Astrocyte (in vitro differentiated cells and primary cell): Measurements from ENCODE around the gene LTB. TPM values are rescaled to one million over a fixed set of nuclear protein-coding genes. Genes with fewer than 3 reads are reported as not detected.

Source experiments
- DNase-seq: peaks from one replicate; pipeline ENCODE4 v3.0.0-alpha.2; 2010; ENCODE audit warnings: low read depth
- FAIRE-seq: peaks from 2 replicates; lab custom pipeline; 2011; peaks lifted over from hg19 to GRCh38; lab: Jason Lieb, UNC
- H2AFZ ChIP-seq: 2 replicates; pipeline ENCODE4 v1.6.0; 2012; ENCODE audit warnings: low read depth, low read length, inconsistent platforms
- H3K27ac ChIP-seq: 2 replicates; pipeline ENCODE4 v1.5.1; 2011; ENCODE audit warnings: low read depth, low read length, inconsistent platforms
- H3K27me3 ChIP-seq: 2 replicates; pipeline ENCODE4 v1.6.0; 2011; ENCODE audit warnings: low read length, inconsistent platforms; ENCODE audit not compliant: insufficient read depth
- H3K36me3 ChIP-seq: 2 replicates; pipeline ENCODE4 v1.5.1; 2011; ENCODE audit warnings: low read length, inconsistent platforms; ENCODE audit not compliant: insufficient read depth
- H3K4me1 ChIP-seq: 2 replicates; pipeline ENCODE4 v1.5.1; 2011; ENCODE audit warnings: low read length, inconsistent platforms; ENCODE audit not compliant: insufficient read depth
- H3K4me2 ChIP-seq: 2 replicates; pipeline ENCODE4 v1.6.0; 2012; ENCODE audit warnings: low read length, inconsistent platforms
- H3K4me3 ChIP-seq: 2 replicates; pipeline ENCODE4 v1.5.1; 2011; ENCODE audit warnings: low read depth, mild to moderate bottlenecking, low read length, inconsistent platforms; ENCODE audit not compliant: insufficient read depth
- H3K79me2 ChIP-seq: 2 replicates; pipeline ENCODE4 v1.6.0; 2012; ENCODE audit warnings: mild to moderate bottlenecking, low read length, inconsistent platforms; ENCODE audit not compliant: insufficient read depth
- H3K9ac ChIP-seq: 2 replicates; pipeline ENCODE4 v1.6.0; 2012; ENCODE audit warnings: mild to moderate bottlenecking, low read length, inconsistent platforms
- H3K9me3 ChIP-seq: 2 replicates; pipeline ENCODE4 v1.5.1; 2012; ENCODE audit warnings: low read depth, mild to moderate bottlenecking, low read length, inconsistent platforms; ENCODE audit not compliant: insufficient read depth
- H4K20me1 ChIP-seq: 2 replicates; pipeline ENCODE4 v1.6.0; 2012; ENCODE audit warnings: low read length, inconsistent platforms; ENCODE audit not compliant: insufficient read depth
- H3K27ac Mint-ChIP-seq: one replicate; pipeline ENCODE4 v1.8.0; 2021; ENCODE audit warnings: mild to moderate bottlenecking, mixed read lengths; ENCODE audit not compliant: unreplicated experiment
- H3K27me3 Mint-ChIP-seq: one replicate; pipeline ENCODE4 v1.8.0; 2021; ENCODE audit warnings: low read depth, mixed read lengths; ENCODE audit not compliant: unreplicated experiment
- H3K36me3 Mint-ChIP-seq: one replicate; pipeline ENCODE4 v1.8.0; 2021; ENCODE audit warnings: low read depth, mixed read lengths; ENCODE audit not compliant: unreplicated experiment
- H3K4me1 Mint-ChIP-seq: one replicate; pipeline ENCODE4 v1.8.0; 2021; ENCODE audit warnings: low read depth, mixed read lengths; ENCODE audit not compliant: unreplicated experiment
- H3K4me3 Mint-ChIP-seq: one replicate; pipeline ENCODE4 v1.8.0; 2021; ENCODE audit warnings: mild to moderate bottlenecking, moderate library complexity, mixed read lengths; ENCODE audit not compliant: unreplicated experiment
- H3K9me3 Mint-ChIP-seq: one replicate; pipeline ENCODE4 v1.8.0; 2021; ENCODE audit warnings: mild to moderate bottlenecking, mixed read lengths; ENCODE audit not compliant: unreplicated experiment
- CTCF ChIP-seq: IDR thresholded peaks from 2 replicates; pipeline ENCODE4 v1.5.1; 2011; ENCODE audit warnings: low read depth, mild to moderate bottlenecking, inconsistent platforms, low read length, moderate library complexity; ENCODE audit not compliant: insufficient read depth
- EZH2 ChIP-seq: IDR thresholded peaks from 2 replicates; pipeline ENCODE4 v1.6.1; 2012; ENCODE audit warnings: mild to moderate bottlenecking, low read length, inconsistent platforms; ENCODE audit not compliant: insufficient read depth
- total RNA-seq: library from RNA; stranded (reverse); gene quantifications from 2 replicates; pipeline ENCODE4 v1.2.1, GENCODE V29; 2021

The LTB gene
- total RNA-seq, 1 donor from 2014 or later: 0.52 TPM

GRCh38 chr6:31620586-31621319 is 38.5 kb upstream of the LTB start, which contains the start of gene PRRC2A:
PRRC2A (plus strand) TSS chr6:31620715; CDS start chr6:31622790, 2,075 bp downstream.
- FAIRE-seq: no peak
- H3K79me2 ChIP-seq: peaks cover 51% of the 10 kb centered on the region
- H3K9ac ChIP-seq: peak within 1 kb of the TSS; percentile 93
- peaks cover 21% of the 10 kb centered on the region for H3K36me3 ChIP-seq
- no peak for TF ChIP-seq EZH2
- no peak for TF ChIP-seq CTCF
- no peaks in the 10 kb centered on the region for H3K9me3 Mint-ChIP-seq
- H3K9me3 ChIP-seq: no peaks in the 10 kb centered on the region
- peak within 1 kb of the TSS; percentile 77 for H3K4me3 ChIP-seq
- DNase-seq: no peak
- peak within 1 kb of the TSS; percentile 98 for H3K27ac Mint-ChIP-seq
- peak within 1 kb of the TSS; percentile 99 for H3K27ac ChIP-seq
- peaks cover 20% of the 10 kb centered on the region for H3K36me3 Mint-ChIP-seq
- no peaks in the 10 kb centered on the region for H3K27me3 ChIP-seq
- H3K4me1 ChIP-seq: peaks cover 12% of the 10 kb centered on the region
- H3K27me3 Mint-ChIP-seq: peaks cover 4% of the 10 kb centered on the region
- peak within 1 kb of the TSS; percentile 82 for H2AFZ ChIP-seq
- peaks cover 47% of the 10 kb centered on the region for H4K20me1 ChIP-seq
- H3K4me3 Mint-ChIP-seq: peak within 1 kb of the TSS; percentile 97
- peaks cover 11% of the 10 kb centered on the region for H3K4me1 Mint-ChIP-seq
- peak within 1 kb of the TSS; percentile 94 for H3K4me2 ChIP-seq

GRCh38 chr6:31619805-31620585 is 37.8 kb upstream of the LTB start:
- no peaks in the 10 kb centered on the region for H3K9me3 ChIP-seq
- Mint-ChIP-seq H3K9me3 (no peaks in the 10 kb centered on the region), H3K4me1 (peaks cover 14% of the 10 kb centered on the region), H3K27me3 (peaks cover 4% of the 10 kb centered on the region), H3K27ac (peak overlapping the region; percentile 98), H3K36me3 (peaks cover 16% of the 10 kb centered on the region), H3K4me3 (peak overlapping the region; percentile 94)
- H4K20me1 ChIP-seq: peaks cover 39% of the 10 kb centered on the region
- no peak for TF ChIP-seq EZH2
- TF ChIP-seq CTCF: no peak
- H3K27ac ChIP-seq: peak overlapping the region; percentile 99
- H3K4me1 ChIP-seq: peaks cover 12% of the 10 kb centered on the region
- DNase-seq (peak; percentile 98), FAIRE-seq (no peak)
- peaks cover 43% of the 10 kb centered on the region for H3K79me2 ChIP-seq
- H2AFZ ChIP-seq: peak overlapping the region; percentile 82
- H3K36me3 ChIP-seq: peaks cover 13% of the 10 kb centered on the region
- peak overlapping the region; percentile 66 for H3K4me3 ChIP-seq
- peak overlapping the region; percentile 86 for H3K4me2 ChIP-seq
- peak overlapping the region; percentile 89 for H3K9ac ChIP-seq
- no peaks in the 10 kb centered on the region for H3K27me3 ChIP-seq
